ENCODE data around the gene RSPH4A. TPM values are rescaled to one million over a fixed set of nuclear protein-coding genes. Genes with fewer than 3 reads are reported as not detected.
"Not testable (repeated sequence)": the region's sequence is repeated elsewhere in the genome, so short reads cannot be mapped to it uniquely, and the experiment has no call there.

The RSPH4A gene
- total and polyA plus RNA-seq, 7 donors = under 0.01 to 1.1 (median 0.33) TPM; not detected in 2

- H3K4me1 ChIP-seq = no peaks in the 10 kb centered on the region
- no peak overlapping the region for H3K4me3 ChIP-seq
- intact Hi-C loops (cut with DNase I) = no loop called here
- TF ChIP-seq POLR2A (IDR thresholded peaks at IDR 0.05) (no peak), CTCF (IDR thresholded peaks at IDR 0.05) (no peak), EP300 (IDR thresholded peaks at IDR 0.05) (no peak), POLR2AphosphoS5 (IDR thresholded peaks at IDR 0.05) (no peak)
- H3K27me3 ChIP-seq = no peaks in the 10 kb centered on the region
- WGBS, 2 donors = 87% methylated on average over 4 of the region's 4 CpGs
- no peak for DNase-seq
- peaks cover 0 to 53% (median 21%) of the 10 kb centered on the region in 4 donors for H3K36me3 ChIP-seq
- no peak overlapping the region for H3K27ac ChIP-seq
- no peaks in the 10 kb centered on the region for H3K9me3 ChIP-seq
Observed at GRCh38 chr6:116596815-116597214, 19.5 kb upstream of the RSPH4A start.

- H3K27ac ChIP-seq; H3K36me3 ChIP-seq; DNase-seq; H3K4me3 ChIP-seq; H3K27me3 ChIP-seq; intact Hi-C loops (cut with DNase I); H3K9me3 ChIP-seq; H3K4me1 ChIP-seq: not testable (repeated sequence)
- WGBS, 2 donors = 92 to 93% methylated on average over 3 of the region's 3 CpGs
Observed at GRCh38 chr6:116603916-116604315, 12.4 kb upstream of the RSPH4A start.

- H3K27ac ChIP-seq; intact Hi-C loops (cut with DNase I): not testable (repeated sequence)
- 93 to 94% methylated on average over 3 of the region's 3 CpGs for WGBS, 2 donors
Observed at GRCh38 chr6:116604868-116605267, 11.4 kb upstream of the RSPH4A start.

GRCh38 chr6:116605935-116606334, 10.3 kb upstream of the RSPH4A start:
- no peaks in the 10 kb centered on the region for H3K4me1 ChIP-seq
- no peaks in the 10 kb centered on the region for H3K9me3 ChIP-seq
- TF ChIP-seq POLR2A (IDR thresholded peaks at IDR 0.05) = no peak
- no peak for TF ChIP-seq CTCF (IDR thresholded peaks at IDR 0.05)
- TF ChIP-seq EP300 (IDR thresholded peaks at IDR 0.05) = no peak
- TF ChIP-seq POLR2AphosphoS5 (IDR thresholded peaks at IDR 0.05) = no peak
- peaks cover 0 to 8% (median 0%) of the 10 kb centered on the region in 4 donors for H3K36me3 ChIP-seq
- no peaks in the 10 kb centered on the region for H3K27me3 ChIP-seq
- H3K4me3 ChIP-seq = no peak overlapping the region
- intact Hi-C loops (cut with DNase I) = no loop called here
- WGBS, 2 donors = 96 to 97% methylated on average over 4 of the region's 4 CpGs
- DNase-seq = no peak
- H3K27ac ChIP-seq = no peak overlapping the region

More at GRCh38 chr6:116604868-116605267, 11.4 kb upstream of the RSPH4A start:
- not testable (repeated sequence) for H3K4me1 ChIP-seq, H3K36me3 ChIP-seq, DNase-seq, H3K9me3 ChIP-seq, H3K4me3 ChIP-seq, H3K27me3 ChIP-seq

GRCh38 chr6:116611056-116611455, 5.2 kb upstream of the RSPH4A start:
- H3K4me1 ChIP-seq = peaks cover 0 to 7% (median 0%) of the 10 kb centered on the region in 4 donors
- WGBS, 2 donors = 80 to 85% methylated on average over 4 of the region's 4 CpGs
- intact Hi-C loops (cut with DNase I) = no loop called here
- DNase-seq = no peak
- no peaks in the 10 kb centered on the region for H3K36me3 ChIP-seq
- no peaks in the 10 kb centered on the region for H3K9me3 ChIP-seq
- no peaks in the 10 kb centered on the region for H3K27me3 ChIP-seq
- TF ChIP-seq POLR2AphosphoS5 (IDR thresholded peaks at IDR 0.05) (no peak), CTCF (IDR thresholded peaks at IDR 0.05) (no peak), EP300 (IDR thresholded peaks at IDR 0.05) (no peak), POLR2A (IDR thresholded peaks at IDR 0.05) (no peak)
- H3K27ac ChIP-seq = no peak overlapping the region
- H3K4me3 ChIP-seq = no peak overlapping the region

- WGBS, 2 donors = 1 to 2% methylated on average over 16 of the region's 16 CpGs
- intact Hi-C loops (cut with DNase I) = loop anchor here (5.0 kb wide), 1 partner anchor 44 kb away; the partner anchor contains the start of gene RWDD1
Observed at GRCh38 chr6:116616737-116617053, 416 bp downstream of the RSPH4A start.

More at GRCh38 chr6:116616737-116617053, 416 bp downstream of the RSPH4A start:
- Histone ChIP-seq H3K27ac (peak overlapping the region in 1 of 4 donors; percentile 44), H3K9me3 (no peaks in the 10 kb centered on the region), H3K4me3 (peak overlapping the region; percentile 32 to 58 (median 51)), H3K27me3 (no peaks in the 10 kb centered on the region), H3K4me1 (peaks cover 0 to 14% (median 8%) of the 10 kb centered on the region in 4 donors), H3K36me3 (no peaks in the 10 kb centered on the region)
- DNase-seq = peak; percentile 64
- no peak for TF ChIP-seq EP300 (IDR thresholded peaks at IDR 0.05)
- no peak for TF ChIP-seq POLR2A (IDR thresholded peaks at IDR 0.05)
- TF ChIP-seq POLR2AphosphoS5 (IDR thresholded peaks at IDR 0.05) = no peak
- no peak for TF ChIP-seq CTCF (IDR thresholded peaks at IDR 0.05)
